GM21423 (cell line): ENCODE measurements around the gene KRT35.
"Not testable (repeated sequence)": the region's sequence is repeated elsewhere in the genome, so short reads cannot be mapped to it uniquely, and the experiment has no call there.

ENCODE experiments used
- ATAC-seq: cut with Tn5 transposase; IDR thresholded peaks from one replicate; pipeline ENCODE4 v1.9.1; 2021; ENCODE audit warnings: mild to moderate bottlenecking, moderate library complexity; ENCODE audit not compliant: unreplicated experiment

The KRT35 gene

GRCh38 chr17:41463746-41464145 is 17.2 kb downstream of the KRT35 start:
- no peak for ATAC-seq

- ATAC-seq = no peak
Observed at GRCh38 chr17:41462705-41463104, 18.2 kb downstream of the KRT35 start.

DNA sequence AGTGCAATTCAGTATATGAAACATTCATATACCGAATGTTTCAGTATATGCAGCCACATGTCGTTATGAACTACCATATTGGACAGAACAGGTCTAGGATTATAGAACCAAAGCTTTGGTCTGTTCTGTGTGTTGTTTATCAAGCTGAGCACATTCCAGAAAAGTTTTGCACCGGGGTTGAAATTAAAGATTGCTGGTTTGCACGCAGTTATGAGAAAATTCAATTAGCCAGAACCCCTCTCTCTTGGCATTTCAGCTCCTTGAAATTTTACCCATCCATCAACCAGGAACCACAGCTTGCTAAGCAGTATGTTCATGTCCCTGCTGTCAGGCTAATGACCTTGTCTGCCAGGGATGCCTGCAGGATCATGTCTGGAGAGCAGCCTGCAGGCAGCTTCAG is 23.3 kb downstream of the KRT35 start:
- no peak for ATAC-seq

GRCh38 chr17:41456204-41456603 is 24.7 kb downstream of the KRT35 start:
- no peak for ATAC-seq

DNA sequence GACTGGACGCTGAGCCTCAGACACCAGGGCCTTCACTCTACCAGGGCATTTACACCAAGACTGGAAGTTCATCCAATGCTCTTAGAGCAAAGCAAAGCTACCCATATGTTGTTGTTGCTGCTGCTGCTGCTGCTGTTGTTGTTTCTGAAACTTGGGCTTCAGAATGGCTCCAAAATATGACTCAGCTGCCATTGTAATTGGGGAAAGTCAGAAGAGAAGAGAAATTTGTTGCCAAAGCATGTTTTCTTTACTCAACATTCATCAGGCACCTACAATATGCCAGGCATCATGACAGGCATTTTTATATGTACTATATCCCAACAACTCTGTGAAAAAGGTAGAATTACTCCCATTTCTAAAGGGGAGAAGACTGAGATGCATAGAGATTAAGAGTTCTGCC is 25.7 kb downstream of the KRT35 start:
- no peak for ATAC-seq

DNA sequence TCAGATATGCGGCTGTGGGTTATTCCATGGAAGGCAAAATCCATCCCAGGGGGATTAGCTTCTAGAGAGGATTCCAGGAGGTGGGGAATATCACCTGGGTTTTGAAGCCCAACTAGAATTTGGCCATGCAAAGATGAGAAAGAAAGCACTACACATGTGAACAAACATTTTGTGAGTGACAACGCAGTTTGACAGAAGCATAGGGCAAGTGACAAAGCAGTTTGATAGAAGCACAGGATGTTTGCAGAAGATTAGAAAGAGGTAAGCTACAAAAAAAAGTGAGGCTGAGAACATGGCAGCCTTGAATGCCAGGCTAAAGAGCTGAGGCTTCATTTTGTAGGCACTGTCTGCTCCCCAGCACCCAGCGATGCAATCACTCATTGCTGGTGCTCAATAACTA is 27.9 kb downstream of the KRT35 start:
- ATAC-seq = no peak

DNA sequence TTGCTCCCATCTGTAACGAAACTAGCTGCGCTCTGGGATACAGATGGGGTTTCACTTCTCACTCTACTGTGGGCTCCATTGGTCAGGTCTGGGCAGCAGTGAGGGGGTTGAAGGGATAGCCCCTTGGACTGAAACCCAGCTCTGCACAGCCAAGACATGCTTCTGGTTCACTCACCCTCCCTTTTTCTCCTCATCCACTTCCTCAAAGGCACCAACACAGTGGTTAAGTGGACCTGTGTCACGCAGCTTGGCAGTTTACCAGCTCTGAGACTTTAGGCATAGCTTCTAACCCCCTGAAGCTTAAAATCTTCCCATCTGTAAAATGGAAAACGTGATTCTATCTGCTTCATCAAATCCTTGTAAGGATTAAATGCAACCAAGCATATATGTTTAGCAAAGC is 28.7 kb downstream of the KRT35 start:
- ATAC-seq = no peak

- ATAC-seq = no peak
Observed at GRCh38 chr17:41451154-41451728, 29.7 kb downstream of the KRT35 start.

DNA sequence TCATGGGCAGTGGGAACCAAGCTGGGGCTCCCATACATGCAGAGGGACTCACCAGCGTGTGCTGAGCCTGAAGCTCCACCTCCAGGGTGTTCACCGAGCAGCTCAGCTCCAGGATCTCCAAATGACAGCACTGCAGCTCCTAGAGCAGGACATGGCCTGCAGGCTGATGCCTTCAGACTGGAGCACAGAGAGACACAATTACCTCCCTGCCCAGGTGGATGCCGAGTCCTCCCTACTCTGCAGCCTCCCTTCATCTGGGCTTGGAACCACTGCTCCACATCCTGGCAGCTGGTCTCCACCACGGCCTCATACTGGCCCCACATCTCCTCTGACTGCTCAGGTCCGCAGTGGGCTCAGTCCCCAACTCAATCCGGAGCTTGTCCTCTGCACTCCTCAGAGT is 31.9 kb downstream of the KRT35 start:
- ATAC-seq = no peak

DNA sequence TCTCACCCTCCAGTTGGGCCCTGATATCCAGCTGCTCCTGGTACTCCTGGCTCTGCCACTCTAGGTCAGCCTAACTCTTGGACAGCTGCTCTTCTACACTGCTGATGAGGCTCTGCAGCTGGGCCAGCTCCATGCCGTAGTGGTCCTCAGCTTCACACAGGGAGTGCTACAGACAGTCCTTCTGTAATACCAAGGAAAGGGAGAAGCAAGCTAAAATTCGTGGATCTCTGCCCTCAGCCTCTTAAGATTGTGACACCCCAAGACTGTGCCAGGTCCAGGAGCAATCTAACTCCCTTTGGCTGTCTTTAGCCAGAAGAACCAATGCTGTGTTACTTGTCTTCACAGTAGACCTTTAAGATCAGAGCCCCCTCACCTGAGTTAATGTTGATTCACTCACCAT is 32.4 kb downstream of the KRT35 start:
- no peak for ATAC-seq

GRCh38 chr17:41446806-41447205 is 34.1 kb downstream of the KRT35 start:
- no peak for ATAC-seq

- no peak for ATAC-seq
Observed at GRCh38 chr17:41444640-41445039, 36.3 kb downstream of the KRT35 start.

GRCh38 chr17:41444186-41444585 is 36.8 kb downstream of the KRT35 start:
- no peak for ATAC-seq

GRCh38 chr17:41442739-41443138 is 38.2 kb downstream of the KRT35 start:
- no peak for ATAC-seq

DNA sequence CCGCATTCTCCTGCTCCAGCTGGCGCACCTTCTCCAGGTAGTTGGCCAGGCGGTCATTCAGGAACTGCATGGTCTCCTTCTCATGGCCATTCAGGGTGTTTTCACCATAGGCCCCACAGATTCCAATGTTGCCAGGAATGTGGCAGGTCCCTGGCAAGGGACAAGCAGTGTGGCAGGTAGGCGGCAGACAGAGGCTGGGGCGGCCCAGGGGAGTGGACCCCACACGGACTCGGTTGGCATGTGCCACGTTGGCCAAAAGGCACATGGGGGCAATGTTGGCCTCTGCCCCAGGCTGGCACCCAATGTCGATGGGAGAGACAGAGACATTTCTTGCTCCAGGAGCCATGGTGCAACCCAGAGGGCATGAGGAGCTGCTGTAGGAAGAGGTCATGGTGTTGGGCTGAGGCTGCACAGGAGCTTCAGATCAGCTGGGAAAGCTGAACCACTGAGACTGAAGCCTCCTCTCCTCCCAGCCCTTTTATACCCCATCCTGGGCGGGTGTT is 40.4 kb downstream of the KRT35 start, which contains the start of gene KRT38:
TSS of gene KRT38 (minus strand) at position 453 of the 503 bp plus-strand sequence. CDS start at position 391, 62 bp downstream.
- no peak for ATAC-seq

DNA sequence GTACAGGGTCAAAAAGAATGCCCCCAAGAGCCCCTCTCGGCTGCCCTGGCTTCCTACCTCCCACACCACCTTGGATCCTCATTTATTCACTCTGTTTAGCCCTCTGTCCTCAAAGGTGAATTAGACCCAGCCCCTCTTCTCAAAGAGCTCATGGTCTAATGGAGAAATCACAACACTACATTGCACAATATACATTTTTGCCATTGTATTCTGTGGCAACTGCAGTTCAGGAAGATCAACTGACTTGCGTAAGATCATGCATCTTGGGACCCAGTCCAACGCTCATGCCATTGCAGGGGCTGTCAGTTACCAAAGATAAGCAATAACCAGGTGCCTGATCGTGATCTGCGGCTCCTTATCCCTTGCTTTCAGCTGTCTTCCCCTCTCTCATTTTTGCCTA is 41.6 kb downstream of the KRT35 start:
- ATAC-seq = no peak

- ATAC-seq = no peak
Observed at GRCh38 chr17:41437769-41438168, 43.2 kb downstream of the KRT35 start.

- no peak for ATAC-seq
Observed at GRCh38 chr17:41437254-41437653, 43.7 kb downstream of the KRT35 start.

DNA sequence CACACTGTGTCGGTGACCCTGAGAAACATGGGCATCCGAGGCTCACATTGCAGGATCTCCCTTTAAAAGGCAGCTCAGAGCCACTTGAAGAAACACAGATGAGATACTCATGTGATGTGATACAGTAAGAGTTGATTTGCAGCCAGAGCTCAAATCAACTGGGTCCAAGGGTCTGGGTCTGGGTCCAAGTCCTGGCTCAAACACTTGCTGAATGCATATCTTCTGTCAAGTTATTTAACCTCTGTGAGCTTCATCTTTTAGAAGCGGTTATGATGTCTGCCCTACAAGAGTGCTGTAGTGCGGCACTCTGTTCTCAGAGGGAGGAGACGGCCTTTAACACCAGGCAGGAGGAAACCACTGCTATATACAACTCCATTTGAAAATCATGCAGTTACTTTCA is 46.5 kb downstream of the KRT35 start:
- no peak for ATAC-seq

- no peak for ATAC-seq
Observed at GRCh38 chr17:41434005-41434404, 46.9 kb downstream of the KRT35 start.

GRCh38 chr17:41433586-41433985 is 47.4 kb downstream of the KRT35 start:
- ATAC-seq = no peak

DNA sequence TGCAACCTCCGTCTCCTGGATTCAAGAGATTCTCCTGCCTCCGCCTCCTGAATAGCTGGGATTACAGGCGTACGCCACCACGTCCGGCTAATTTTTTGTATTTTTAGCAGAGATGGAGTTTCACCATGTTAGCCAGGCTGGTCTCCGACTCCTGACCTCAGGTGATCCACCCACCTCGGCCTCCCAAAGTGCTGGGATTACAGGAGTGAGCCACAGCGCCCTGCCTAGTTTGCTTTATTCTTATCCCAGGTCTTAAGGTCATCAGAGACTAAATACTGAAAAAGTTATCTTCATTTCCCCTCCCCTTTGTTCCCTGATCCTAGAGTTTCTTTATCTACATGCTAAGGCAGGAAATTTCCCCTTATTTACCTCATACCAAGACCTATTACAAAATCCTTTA is 50.6 kb downstream of the KRT35 start:
- ATAC-seq = not testable (repeated sequence)

DNA sequence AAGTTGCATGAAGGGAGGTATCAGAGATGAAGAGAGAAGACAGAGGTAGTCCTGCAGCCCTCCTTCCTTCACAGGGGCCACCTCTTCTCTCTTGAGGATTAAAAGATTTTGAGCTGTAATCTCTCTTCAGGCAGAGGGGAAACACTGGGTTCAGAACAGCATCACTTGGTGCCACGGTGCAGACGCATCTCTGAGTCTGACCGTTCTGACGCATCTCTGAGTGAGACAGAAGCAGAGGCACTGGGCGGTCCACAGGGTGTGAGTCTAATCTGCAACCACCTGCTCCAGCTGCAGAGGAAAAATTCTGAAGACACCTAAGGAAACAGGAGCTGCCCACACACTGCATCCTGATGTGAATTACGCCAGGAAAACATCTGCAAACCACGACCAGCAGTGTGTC is 51.3 kb downstream of the KRT35 start:
- ATAC-seq = no peak
